GM12864 (cell line): Measurements from ENCODE around the gene ATP5F1C.

Source experiments
- DNase-seq: peaks from one replicate; pipeline ENCODE4 v3.0.0-alpha.2; 2011; ENCODE audit warnings: low read depth
- H3K4me3 ChIP-seq: 2 replicates; pipeline ENCODE4 v1.5.1; 2011; ENCODE audit warnings: mild to moderate bottlenecking, low read depth, low read length, control low read depth
- TF ChIP-seq, protein P1 (sequence below): IDR thresholded peaks from 2 replicates; pipeline ENCODE4 v1.5.1; 2011; ENCODE audit warnings: low read depth, mild to moderate bottlenecking, moderate library complexity, low read length, control low read depth, inconsistent platforms; ENCODE audit errors: missing control alignments

ATP5F1C gene

GRCh38 chr10:7756360-7756992 is 31.5 kb upstream of the ATP5F1C start:
- no peak overlapping the region for H3K4me3 ChIP-seq
- DNase-seq, result peak; percentile 4
- TF ChIP-seq, protein P1, sequence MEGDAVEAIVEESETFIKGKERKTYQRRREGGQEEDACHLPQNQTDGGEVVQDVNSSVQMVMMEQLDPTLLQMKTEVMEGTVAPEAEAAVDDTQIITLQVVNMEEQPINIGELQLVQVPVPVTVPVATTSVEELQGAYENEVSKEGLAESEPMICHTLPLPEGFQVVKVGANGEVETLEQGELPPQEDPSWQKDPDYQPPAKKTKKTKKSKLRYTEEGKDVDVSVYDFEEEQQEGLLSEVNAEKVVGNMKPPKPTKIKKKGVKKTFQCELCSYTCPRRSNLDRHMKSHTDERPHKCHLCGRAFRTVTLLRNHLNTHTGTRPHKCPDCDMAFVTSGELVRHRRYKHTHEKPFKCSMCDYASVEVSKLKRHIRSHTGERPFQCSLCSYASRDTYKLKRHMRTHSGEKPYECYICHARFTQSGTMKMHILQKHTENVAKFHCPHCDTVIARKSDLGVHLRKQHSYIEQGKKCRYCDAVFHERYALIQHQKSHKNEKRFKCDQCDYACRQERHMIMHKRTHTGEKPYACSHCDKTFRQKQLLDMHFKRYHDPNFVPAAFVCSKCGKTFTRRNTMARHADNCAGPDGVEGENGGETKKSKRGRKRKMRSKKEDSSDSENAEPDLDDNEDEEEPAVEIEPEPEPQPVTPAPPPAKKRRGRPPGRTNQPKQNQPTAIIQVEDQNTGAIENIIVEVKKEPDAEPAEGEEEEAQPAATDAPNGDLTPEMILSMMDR, result peak; percentile 61

GRCh38 chr10:7763929-7764328 is 24.0 kb upstream of the ATP5F1C start:
- no peak overlapping the region for H3K4me3 ChIP-seq
- TF ChIP-seq, protein P1, result no peak
- no peak for DNase-seq

DNA sequence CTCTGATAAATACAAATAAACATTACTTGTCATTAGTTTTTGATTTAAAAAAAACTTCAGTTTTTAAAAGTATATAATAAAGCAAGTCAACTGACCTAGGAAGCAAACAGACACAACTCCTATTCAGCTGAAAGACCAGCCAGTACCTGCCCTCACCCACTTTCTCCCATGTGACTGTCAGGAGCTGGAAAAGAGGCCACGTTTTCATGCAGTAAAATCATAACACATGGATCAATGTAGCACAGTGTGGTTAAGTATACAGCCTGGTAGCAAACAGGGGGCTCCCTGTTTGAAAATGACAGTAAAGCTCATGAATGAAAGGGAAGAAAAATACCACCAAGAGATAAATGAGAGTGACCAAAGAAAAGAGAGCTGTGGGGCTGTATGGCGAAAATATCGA is 21.7 kb upstream of the ATP5F1C start:
- no peak for DNase-seq
- TF ChIP-seq, protein P1, result no peak
- no peak overlapping the region for H3K4me3 ChIP-seq

DNA sequence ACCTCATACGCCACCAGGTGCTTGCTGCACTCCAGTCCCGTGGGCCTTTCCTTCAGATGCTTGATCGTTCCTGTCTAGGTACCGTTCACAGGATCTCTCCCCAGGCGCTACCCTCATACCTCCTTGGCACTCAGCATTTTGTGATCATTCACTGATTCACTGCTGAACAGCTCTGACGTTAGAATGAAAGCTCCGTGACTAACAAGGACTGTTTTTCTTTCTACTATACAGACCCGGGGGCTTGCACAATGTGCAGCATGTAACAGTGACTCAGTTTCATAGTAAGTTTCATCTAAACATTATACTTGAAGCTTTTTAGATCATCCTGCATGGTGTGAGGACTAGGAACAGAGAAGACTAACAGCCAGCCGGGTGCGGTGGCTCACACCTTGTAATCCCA is 20.8 kb upstream of the ATP5F1C start:
- no peak overlapping the region for H3K4me3 ChIP-seq
- DNase-seq, result no peak
- TF ChIP-seq, protein P1, result no peak

- H3K4me3 ChIP-seq, result no peak overlapping the region
- no peak for DNase-seq
- TF ChIP-seq, protein P1, result no peak
These were observed 19.6 kb upstream of the ATP5F1C start for GRCh38 chr10:7768417-7768816.

DNA sequence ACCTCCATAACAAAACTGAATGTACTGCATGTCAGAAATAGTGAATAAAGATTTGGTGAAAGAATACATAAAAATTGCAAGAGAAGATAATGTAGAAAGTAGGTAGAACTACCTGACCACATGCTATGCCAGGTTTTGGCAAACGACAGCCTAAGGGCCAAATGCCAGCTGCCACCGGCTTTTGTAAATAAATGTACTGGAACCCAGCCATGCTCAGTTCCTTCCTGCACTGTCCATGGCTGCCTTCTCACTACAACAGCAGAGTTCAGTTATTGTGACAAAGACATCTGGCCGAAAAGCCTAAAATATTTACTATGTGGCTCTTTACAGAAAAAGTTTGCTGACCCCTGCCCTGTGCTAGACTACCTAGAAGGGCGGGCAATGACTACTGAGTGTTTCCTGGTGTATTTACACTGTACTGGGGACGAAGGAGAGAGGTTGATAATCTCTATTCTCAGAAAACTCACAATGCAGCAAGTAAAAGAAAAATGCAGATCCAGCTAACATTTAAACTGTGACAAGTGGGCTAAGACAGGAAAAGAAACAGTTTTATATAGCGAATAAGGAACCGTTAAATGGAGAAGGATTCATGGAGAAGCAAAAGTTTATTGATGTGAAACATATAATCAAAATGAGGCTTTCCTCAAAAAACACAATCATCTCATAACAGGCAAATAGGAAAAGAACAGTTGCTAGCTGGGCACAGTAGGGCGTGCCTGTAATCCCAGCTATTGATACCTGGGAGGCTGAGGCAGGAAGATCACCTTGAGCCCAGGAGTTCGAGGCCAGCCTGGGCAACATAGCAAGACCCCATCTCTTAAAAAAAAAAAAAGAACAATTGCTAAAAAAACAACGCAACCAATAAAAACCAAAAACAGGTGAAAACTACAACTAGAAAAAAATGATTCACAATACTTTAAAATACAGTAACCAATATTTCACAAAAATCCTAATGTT is 13.9 kb upstream of the ATP5F1C start:
- H3K4me3 ChIP-seq, result no peak overlapping the region
- TF ChIP-seq, protein P1, result no peak
- DNase-seq, result no peak
